Measurements from ENCODE around the gene DCAF10.
"Not testable (repeated sequence)": the region's sequence is repeated elsewhere in the genome, so short reads cannot be mapped to it uniquely, and the experiment has no call there.

Gene DCAF10

DNA sequence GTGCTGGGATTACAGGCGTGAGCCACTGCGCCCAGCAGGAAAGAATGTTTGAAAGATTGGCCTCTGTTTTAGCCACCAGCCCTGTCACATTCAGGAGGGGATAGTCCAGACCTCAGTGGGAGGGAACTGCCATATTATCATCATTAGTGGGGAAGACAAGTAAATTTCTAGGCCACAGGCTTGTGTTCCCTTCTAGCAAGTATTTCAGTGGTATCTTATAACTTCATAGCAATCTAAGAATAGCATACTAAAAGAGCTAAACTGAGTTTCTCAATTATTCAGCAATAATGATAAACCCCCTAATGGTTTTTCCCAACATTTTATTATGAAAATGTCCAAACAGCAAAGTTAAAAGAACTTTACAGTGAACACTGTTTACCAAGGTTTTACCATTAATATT lies 73.4 kb downstream of the DCAF10 start:
- H3K4me3 ChIP-seq (ENCODE audit: low read length in 2 of 2): no peak overlapping the region

DNA sequence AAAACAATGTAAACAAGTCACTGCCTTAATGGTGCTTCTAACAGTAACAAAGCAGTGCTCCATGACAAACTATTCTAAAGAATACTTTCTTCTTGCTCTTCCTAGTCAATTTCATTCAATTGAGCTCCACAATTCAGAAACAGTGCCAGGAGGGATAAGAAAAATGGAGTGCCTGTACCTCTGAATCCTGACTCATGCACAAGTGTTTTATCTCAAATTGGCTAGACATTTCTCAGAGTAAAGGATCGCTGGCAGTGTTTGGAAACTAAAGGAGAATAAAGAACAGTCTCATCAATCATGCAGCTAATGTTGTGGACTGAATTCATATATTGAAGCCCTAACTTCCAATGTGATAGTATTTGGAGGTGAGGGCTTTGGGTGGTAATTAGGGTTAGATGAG lies 75.8 kb downstream of the DCAF10 start:
- Histone ChIP-seq H3K9ac (ENCODE audit: low read depth, low read length, poor library complexity) (no peak overlapping the region), H2AFZ (ENCODE audit: low read length) (no peak overlapping the region), H2AK5ac (ENCODE audit: low read depth, low read length) (no peak overlapping the region), H3K4me2 (ENCODE audit: insufficient read depth, low read length, poor library complexity, severe bottlenecking) (no peak overlapping the region), H4K91ac (ENCODE audit: low read depth, low read length, poor library complexity) (no peak overlapping the region), H3K27me3 (ENCODE audit: control insufficient read depth in 3 of 3, insufficient read depth in 3 of 3, low read depth in 1 of 3, low read length in 3 of 3) (no peaks in the 10 kb centered on the region), H3K79me1 (ENCODE audit: low read depth, low read length) (no peaks in the 10 kb centered on the region), H3K23ac (ENCODE audit: low read depth, low read length, poor library complexity) (no peak overlapping the region), H3K36me3 (replicated peaks in 1 of 2; ENCODE audit: control insufficient read depth in 2 of 2, insufficient read depth in 2 of 2, low read length in 2 of 2) (peaks cover 10 to 22% of the 10 kb centered on the region in 2 donors), H4K8ac (ENCODE audit: low read depth, low read length) (no peak overlapping the region), H3K9me3 (replicated peaks in 1 of 2; ENCODE audit: control insufficient read depth in 2 of 2, insufficient read depth in 1 of 2, low read depth in 1 of 2, low read length in 2 of 2) (peaks cover 7 to 14% of the 10 kb centered on the region in 2 donors), H2BK12ac (ENCODE audit: low read length) (no peak overlapping the region), H3K4ac (ENCODE audit: low read length) (no peak overlapping the region), H3K27ac (replicated peaks; ENCODE audit: low read length) (no peak overlapping the region), H3K4me1 (ENCODE audit: control insufficient read depth in 2 of 2, insufficient read depth in 1 of 2, low read depth in 1 of 2, low read length in 2 of 2) (no peaks in the 10 kb centered on the region), H3K4me3 (ENCODE audit: low read length in 2 of 2) (no peak overlapping the region), H2BK5ac (ENCODE audit: low read length) (no peak overlapping the region), H2BK120ac (ENCODE audit: low read depth, low read length) (no peak overlapping the region), H2BK15ac (ENCODE audit: low read length) (no peak overlapping the region), H3K18ac (ENCODE audit: low read length) (no peak overlapping the region), H3K14ac (ENCODE audit: low read length) (no peak overlapping the region)
- no CpG with 5 or more reads among the region's 1 CpG for WGBS, 2 donors (ENCODE audit: extremely low coverage in 2 of 2, insufficient read length in 2 of 2, insufficient replicate concordance in 1 of 2)
- no peak for DNase-seq (ENCODE audit: low spot score)

More for the DNA sequence above, 73.4 kb downstream of the DCAF10 start:
- no peak overlapping the region for H2BK12ac ChIP-seq (ENCODE audit: low read length)
- no peak overlapping the region for H4K8ac ChIP-seq (ENCODE audit: low read depth, low read length)
- H3K4me2 ChIP-seq (ENCODE audit: insufficient read depth, low read length, poor library complexity, severe bottlenecking): no peak overlapping the region
- H2AK5ac ChIP-seq (ENCODE audit: low read depth, low read length): no peak overlapping the region
- no peak overlapping the region for H2BK120ac ChIP-seq (ENCODE audit: low read depth, low read length)
- H3K18ac ChIP-seq (ENCODE audit: low read length): no peak overlapping the region
- no peak overlapping the region for H4K91ac ChIP-seq (ENCODE audit: low read depth, low read length, poor library complexity)
- peaks cover 6 to 7% of the 10 kb centered on the region in 2 donors for H3K36me3 ChIP-seq (replicated peaks in 1 of 2; ENCODE audit: control insufficient read depth in 2 of 2, insufficient read depth in 2 of 2, low read length in 2 of 2)
- no peak overlapping the region for H2AFZ ChIP-seq (ENCODE audit: low read length)
- H3K27ac ChIP-seq (replicated peaks; ENCODE audit: low read length): no peak overlapping the region
- no peak overlapping the region for H3K23ac ChIP-seq (ENCODE audit: low read depth, low read length, poor library complexity)
- H3K9ac ChIP-seq (ENCODE audit: low read depth, low read length, poor library complexity): no peak overlapping the region
- H3K4me1 ChIP-seq (ENCODE audit: control insufficient read depth in 2 of 2, insufficient read depth in 1 of 2, low read depth in 1 of 2, low read length in 2 of 2): no peaks in the 10 kb centered on the region
- H2BK5ac ChIP-seq (ENCODE audit: low read length): no peak overlapping the region
- no peak for DNase-seq (ENCODE audit: low spot score)
- H3K79me1 ChIP-seq (ENCODE audit: low read depth, low read length): no peaks in the 10 kb centered on the region
- no peak overlapping the region for H2BK15ac ChIP-seq (ENCODE audit: low read length)
- no CpG with 5 or more reads among the region's 2 CpGs for WGBS, 2 donors (ENCODE audit: extremely low coverage in 2 of 2, insufficient read length in 2 of 2, insufficient replicate concordance in 1 of 2)
- H3K14ac ChIP-seq (ENCODE audit: low read length): no peak overlapping the region
- no peak overlapping the region for H3K4ac ChIP-seq (ENCODE audit: low read length)
- peaks cover 7 to 14% of the 10 kb centered on the region in 2 donors for H3K9me3 ChIP-seq (replicated peaks in 1 of 2; ENCODE audit: control insufficient read depth in 2 of 2, insufficient read depth in 1 of 2, low read depth in 1 of 2, low read length in 2 of 2)
- no peaks in the 10 kb centered on the region for H3K27me3 ChIP-seq (ENCODE audit: control insufficient read depth in 3 of 3, insufficient read depth in 3 of 3, low read depth in 1 of 3, low read length in 3 of 3)

DNA sequence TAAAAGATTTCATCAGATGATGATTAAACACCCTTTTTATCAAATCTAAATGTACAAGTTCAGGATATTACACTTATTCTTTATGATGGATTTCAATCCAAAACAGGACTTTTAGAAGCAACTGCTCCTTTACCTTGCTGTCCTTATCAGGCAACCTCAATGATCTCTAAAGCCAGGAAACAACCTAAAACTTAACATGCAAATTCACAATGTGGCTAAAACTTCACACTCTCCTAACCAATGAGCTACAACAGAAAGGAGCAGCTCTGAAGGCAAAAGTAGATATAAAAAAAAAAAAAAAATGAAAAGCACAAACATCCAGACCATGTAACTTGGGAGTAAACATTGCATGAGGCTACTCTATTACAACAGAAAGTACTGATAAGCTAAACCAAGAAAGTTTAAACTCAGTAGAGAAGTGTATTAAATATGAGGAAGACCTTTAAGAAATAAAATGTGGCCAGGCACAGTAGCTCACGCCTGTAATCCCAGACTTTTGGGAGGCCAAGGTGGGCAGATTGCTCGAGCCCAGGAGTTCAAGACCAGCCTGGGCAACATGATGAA lies 80.4 kb downstream of the DCAF10 start:
- no peak overlapping the region for H2AFZ ChIP-seq (ENCODE audit: low read length)
- no peak overlapping the region for H3K4me2 ChIP-seq (ENCODE audit: insufficient read depth, low read length, poor library complexity, severe bottlenecking)
- no peak overlapping the region for H4K8ac ChIP-seq (ENCODE audit: low read depth, low read length)
- H3K4ac ChIP-seq (ENCODE audit: low read length): no peak overlapping the region
- H3K14ac ChIP-seq (ENCODE audit: low read length): no peak overlapping the region
- H3K79me1 ChIP-seq (ENCODE audit: low read depth, low read length): no peaks in the 10 kb centered on the region
- no peak overlapping the region for H4K91ac ChIP-seq (ENCODE audit: low read depth, low read length, poor library complexity)
- H2BK5ac ChIP-seq (ENCODE audit: low read length): no peak overlapping the region
- no CpG with 5 or more reads among the region's 2 CpGs for WGBS, 2 donors (ENCODE audit: extremely low coverage in 2 of 2, insufficient read length in 2 of 2, insufficient replicate concordance in 1 of 2)
- no peaks in the 10 kb centered on the region for H3K27me3 ChIP-seq (ENCODE audit: control insufficient read depth in 3 of 3, insufficient read depth in 3 of 3, low read depth in 1 of 3, low read length in 3 of 3)
- H2BK12ac ChIP-seq (ENCODE audit: low read length): no peak overlapping the region
- no peak overlapping the region for H2BK15ac ChIP-seq (ENCODE audit: low read length)
- no peak overlapping the region for H3K27ac ChIP-seq (replicated peaks; ENCODE audit: low read length)
- H3K9ac ChIP-seq (ENCODE audit: low read depth, low read length, poor library complexity): no peak overlapping the region
- no peak for DNase-seq (ENCODE audit: low spot score)
- H3K18ac ChIP-seq (ENCODE audit: low read length): no peak overlapping the region
- H2AK5ac ChIP-seq (ENCODE audit: low read depth, low read length): no peak overlapping the region
- peaks cover 9 to 13% of the 10 kb centered on the region in 2 donors for H3K9me3 ChIP-seq (replicated peaks in 1 of 2; ENCODE audit: control insufficient read depth in 2 of 2, insufficient read depth in 1 of 2, low read depth in 1 of 2, low read length in 2 of 2)
- H3K23ac ChIP-seq (ENCODE audit: low read depth, low read length, poor library complexity): no peak overlapping the region
- no peak overlapping the region for H2BK120ac ChIP-seq (ENCODE audit: low read depth, low read length)
- H3K36me3 ChIP-seq (replicated peaks in 1 of 2; ENCODE audit: control insufficient read depth in 2 of 2, insufficient read depth in 2 of 2, low read length in 2 of 2): peaks cover 13 to 31% of the 10 kb centered on the region in 2 donors
- H3K4me3 ChIP-seq (ENCODE audit: low read length in 2 of 2): no peak overlapping the region
- H3K4me1 ChIP-seq (ENCODE audit: control insufficient read depth in 2 of 2, insufficient read depth in 1 of 2, low read depth in 1 of 2, low read length in 2 of 2): no peaks in the 10 kb centered on the region

DNA sequence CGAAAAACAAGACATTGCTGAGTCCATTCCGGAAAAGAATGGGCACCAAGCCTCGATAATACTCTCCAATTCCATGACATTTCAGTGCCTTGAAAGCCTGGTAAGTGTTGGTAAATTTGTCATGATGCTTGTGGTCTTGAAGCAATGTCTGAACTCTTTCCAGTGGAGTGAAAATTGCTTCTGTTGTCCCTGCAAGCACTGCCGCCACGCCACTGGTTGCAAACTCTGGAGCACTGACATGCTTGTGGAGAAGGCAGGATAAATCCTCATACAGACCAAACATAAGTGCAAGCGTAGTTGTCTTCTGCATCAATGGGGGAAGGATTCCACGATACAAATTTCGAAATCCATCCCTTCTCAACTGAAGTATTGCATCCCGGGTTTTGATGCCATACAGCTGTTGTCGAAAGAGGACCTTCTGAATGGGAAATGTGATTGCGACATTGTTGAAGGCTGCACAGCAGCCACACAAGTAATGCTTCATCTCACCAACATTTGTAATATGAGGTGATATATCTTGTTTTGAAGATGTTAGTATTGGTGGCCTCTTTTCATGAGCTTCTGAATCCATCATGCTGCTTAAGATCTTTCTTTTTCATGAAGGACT lies 87.5 kb downstream of the DCAF10 start:
- not testable (repeated sequence) for H4K8ac ChIP-seq (ENCODE audit: low read depth, low read length); H2BK5ac ChIP-seq (ENCODE audit: low read length); H2AFZ ChIP-seq (ENCODE audit: low read length); H3K23ac ChIP-seq (ENCODE audit: low read depth, low read length, poor library complexity); H3K4me3 ChIP-seq (ENCODE audit: low read length in 2 of 2); H3K27ac ChIP-seq (replicated peaks; ENCODE audit: low read length); H3K4me2 ChIP-seq (ENCODE audit: insufficient read depth, low read length, poor library complexity, severe bottlenecking); H3K4me1 ChIP-seq (ENCODE audit: control insufficient read depth in 2 of 2, insufficient read depth in 1 of 2, low read depth in 1 of 2, low read length in 2 of 2); H3K14ac ChIP-seq (ENCODE audit: low read length); H3K27me3 ChIP-seq (ENCODE audit: control insufficient read depth in 3 of 3, insufficient read depth in 3 of 3, low read depth in 1 of 3, low read length in 3 of 3); H2AK5ac ChIP-seq (ENCODE audit: low read depth, low read length); H4K91ac ChIP-seq (ENCODE audit: low read depth, low read length, poor library complexity); H3K9me3 ChIP-seq (replicated peaks in 1 of 2; ENCODE audit: control insufficient read depth in 2 of 2, insufficient read depth in 1 of 2, low read depth in 1 of 2, low read length in 2 of 2); H3K18ac ChIP-seq (ENCODE audit: low read length); H3K79me1 ChIP-seq (ENCODE audit: low read depth, low read length); H2BK15ac ChIP-seq (ENCODE audit: low read length); DNase-seq (ENCODE audit: low spot score); H3K9ac ChIP-seq (ENCODE audit: low read depth, low read length, poor library complexity); H2BK12ac ChIP-seq (ENCODE audit: low read length); H2BK120ac ChIP-seq (ENCODE audit: low read depth, low read length); H3K4ac ChIP-seq (ENCODE audit: low read length)
- WGBS, 2 donors (ENCODE audit: extremely low coverage in 2 of 2, insufficient read length in 2 of 2, insufficient replicate concordance in 1 of 2): no CpG with 5 or more reads among the region's 11 CpGs
- H3K36me3 ChIP-seq (replicated peaks in 1 of 2; ENCODE audit: control insufficient read depth in 2 of 2, insufficient read depth in 2 of 2, low read length in 2 of 2): peaks cover 12 to 49% of the 10 kb centered on the region in 2 donors

All from neuronal stem cell (in vitro differentiated cells).